BE2C (cell line): Measurements from ENCODE around the gene GSE1.

Experiments
- DNase-seq: peaks from one replicate; pipeline ENCODE4 v3.0.0-alpha.2; 2020
- H3K27me3 ChIP-seq: fragments of 250-450 bp; sonication (Bioruptor Pico); 2 replicates; pipeline ENCODE4 v1.5.1; 2020; ENCODE audit warnings: mild to moderate bottlenecking
- H3K36me3 ChIP-seq: fragments of 250-450 bp; sonication (Bioruptor Pico); 2 replicates; pipeline ENCODE4 v1.5.1; 2020; ENCODE audit warnings: mild to moderate bottlenecking
- H3K4me1 ChIP-seq: fragments of 250-450 bp; sonication (Bioruptor Pico); 2 replicates; pipeline ENCODE4 v1.5.1; 2020
- H3K4me3 ChIP-seq: 2 replicates; pipeline ENCODE4 v1.5.1; 2011; ENCODE audit warnings: low read depth, low read length
- H3K9me3 ChIP-seq: fragments of 250-450 bp; sonication (Bioruptor Pico); 2 replicates; pipeline ENCODE4 v1.5.1; 2020
- TF ChIP-seq, protein P1 (sequence below): IDR thresholded peaks from 2 replicates; pipeline ENCODE4 v1.5.1; 2012; ENCODE audit warnings: mild to moderate bottlenecking, low read depth, low read length

The GSE1 gene

DNA sequence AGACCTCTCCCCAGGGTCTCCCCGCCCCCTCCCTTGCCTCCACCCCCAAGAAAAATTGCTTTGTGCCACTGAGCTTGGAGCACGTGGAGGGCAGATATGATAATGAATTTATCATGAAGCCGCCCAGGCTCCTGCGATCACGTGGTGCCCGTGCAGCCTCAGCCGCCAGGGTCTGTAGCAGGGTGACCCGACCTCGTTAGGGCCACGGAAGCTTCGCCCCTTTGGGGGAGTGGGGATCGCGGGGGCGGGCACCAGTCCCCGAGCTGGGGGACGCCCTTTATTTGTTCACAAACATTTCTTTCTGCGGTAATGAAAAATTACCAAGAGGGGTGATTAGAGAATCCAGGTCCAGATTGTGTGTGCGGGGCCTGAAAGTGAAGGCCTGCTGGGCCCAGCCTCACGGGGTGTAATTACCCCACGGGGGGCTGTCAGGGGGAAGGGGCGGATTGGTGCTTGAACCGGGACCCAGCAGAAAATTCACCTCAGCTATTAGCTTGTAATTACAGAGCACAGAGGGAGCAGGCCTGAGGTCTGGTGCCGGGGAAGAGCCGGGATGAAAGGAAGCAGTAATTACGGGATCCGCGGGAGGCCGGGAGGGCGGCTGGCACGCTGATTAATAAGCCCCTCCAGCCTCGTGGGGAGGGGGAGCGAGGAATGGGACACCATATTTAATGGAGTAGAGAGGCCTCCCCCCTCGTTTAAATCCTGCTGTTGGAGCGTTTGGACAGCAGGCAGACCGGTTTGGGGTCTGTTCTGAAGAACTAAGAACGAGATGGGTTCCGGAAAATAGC, 13.3 kb downstream of the GSE1 start:
- Histone ChIP-seq H3K9me3 (peaks cover 5% of the 10 kb centered on the region; the same call in 1 of the 2 replicates), H3K27me3 (no peaks in the 10 kb centered on the region), H3K36me3 (peaks cover 45% of the 10 kb centered on the region), H3K4me1 (peaks cover 47% of the 10 kb centered on the region), H3K4me3 (peak overlapping the region; percentile 34)
- DNase-seq = peak; percentile 82
- TF ChIP-seq, protein P1, sequence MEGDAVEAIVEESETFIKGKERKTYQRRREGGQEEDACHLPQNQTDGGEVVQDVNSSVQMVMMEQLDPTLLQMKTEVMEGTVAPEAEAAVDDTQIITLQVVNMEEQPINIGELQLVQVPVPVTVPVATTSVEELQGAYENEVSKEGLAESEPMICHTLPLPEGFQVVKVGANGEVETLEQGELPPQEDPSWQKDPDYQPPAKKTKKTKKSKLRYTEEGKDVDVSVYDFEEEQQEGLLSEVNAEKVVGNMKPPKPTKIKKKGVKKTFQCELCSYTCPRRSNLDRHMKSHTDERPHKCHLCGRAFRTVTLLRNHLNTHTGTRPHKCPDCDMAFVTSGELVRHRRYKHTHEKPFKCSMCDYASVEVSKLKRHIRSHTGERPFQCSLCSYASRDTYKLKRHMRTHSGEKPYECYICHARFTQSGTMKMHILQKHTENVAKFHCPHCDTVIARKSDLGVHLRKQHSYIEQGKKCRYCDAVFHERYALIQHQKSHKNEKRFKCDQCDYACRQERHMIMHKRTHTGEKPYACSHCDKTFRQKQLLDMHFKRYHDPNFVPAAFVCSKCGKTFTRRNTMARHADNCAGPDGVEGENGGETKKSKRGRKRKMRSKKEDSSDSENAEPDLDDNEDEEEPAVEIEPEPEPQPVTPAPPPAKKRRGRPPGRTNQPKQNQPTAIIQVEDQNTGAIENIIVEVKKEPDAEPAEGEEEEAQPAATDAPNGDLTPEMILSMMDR = no peak

DNA sequence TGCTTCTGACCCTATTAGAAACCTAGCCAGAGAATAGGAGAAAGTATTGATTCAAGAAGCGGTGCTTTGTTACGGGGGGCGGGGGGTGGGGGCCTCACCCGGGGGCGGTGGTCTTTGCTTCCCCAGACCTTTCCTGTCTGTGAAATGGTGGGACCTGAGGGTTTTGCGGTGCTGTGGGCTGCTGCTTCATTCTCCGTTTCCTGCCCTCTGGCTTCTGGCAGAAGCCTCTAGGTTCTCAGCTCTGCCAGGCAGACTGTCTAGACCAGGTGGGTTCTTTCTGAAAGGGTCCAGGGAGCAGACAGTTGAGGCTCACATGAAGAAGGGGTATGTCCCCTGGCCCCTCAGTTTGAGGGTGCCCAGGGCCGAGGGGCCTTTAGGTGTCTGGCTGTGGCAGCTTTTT, 14.0 kb downstream of the GSE1 start:
- TF ChIP-seq, protein P1 = no peak
- Histone ChIP-seq H3K4me1 (peaks cover 46% of the 10 kb centered on the region), H3K36me3 (peaks cover 42% of the 10 kb centered on the region), H3K9me3 (peaks cover 5% of the 10 kb centered on the region; the same call in 1 of the 2 replicates), H3K27me3 (no peaks in the 10 kb centered on the region), H3K4me3 (no peak overlapping the region; the same call in 1 of the 2 replicates)
- DNase-seq = no peak

DNA sequence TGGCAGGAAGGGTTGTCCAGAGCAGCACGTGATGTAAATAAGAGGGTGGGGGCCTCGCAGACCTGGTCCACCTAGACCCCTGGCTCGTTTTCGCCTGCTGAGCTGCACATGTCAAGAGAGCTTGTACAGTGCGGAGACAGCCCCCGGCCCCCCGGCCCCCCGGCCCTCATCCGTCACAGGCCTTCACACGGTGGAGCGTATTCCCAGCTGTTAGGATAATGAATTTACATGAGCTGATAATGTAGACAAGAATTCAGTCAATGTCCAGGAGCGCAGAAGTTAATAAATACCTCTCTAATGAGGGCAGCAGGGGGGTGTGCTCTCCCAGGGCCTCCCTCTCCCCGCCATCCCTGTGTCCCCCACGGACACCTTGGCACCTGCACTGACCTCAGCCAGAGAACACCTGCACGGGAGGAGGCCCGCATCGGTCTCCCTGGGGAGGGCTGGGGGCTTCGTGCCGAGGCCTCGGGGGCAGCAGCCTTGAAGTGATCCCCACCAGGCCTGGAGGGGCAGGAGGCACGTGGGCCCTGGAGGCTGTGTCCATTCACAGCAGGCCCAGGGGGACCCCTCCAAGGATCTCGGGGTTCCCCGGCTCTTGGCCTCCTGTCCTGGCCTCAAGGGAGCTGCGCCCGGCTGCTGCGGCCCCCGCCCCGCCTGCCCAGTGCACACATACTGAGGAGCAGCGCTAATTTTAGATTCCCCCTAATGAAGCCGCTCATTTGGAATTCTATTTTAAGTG, 14.6 kb downstream of the GSE1 start:
- Histone ChIP-seq H3K36me3 (peaks cover 44% of the 10 kb centered on the region), H3K4me1 (peaks cover 43% of the 10 kb centered on the region), H3K4me3 (no peak overlapping the region), H3K9me3 (peaks cover 5% of the 10 kb centered on the region; the same call in 1 of the 2 replicates), H3K27me3 (no peaks in the 10 kb centered on the region)
- no peak for DNase-seq
- TF ChIP-seq, protein P1 = no peak

DNA sequence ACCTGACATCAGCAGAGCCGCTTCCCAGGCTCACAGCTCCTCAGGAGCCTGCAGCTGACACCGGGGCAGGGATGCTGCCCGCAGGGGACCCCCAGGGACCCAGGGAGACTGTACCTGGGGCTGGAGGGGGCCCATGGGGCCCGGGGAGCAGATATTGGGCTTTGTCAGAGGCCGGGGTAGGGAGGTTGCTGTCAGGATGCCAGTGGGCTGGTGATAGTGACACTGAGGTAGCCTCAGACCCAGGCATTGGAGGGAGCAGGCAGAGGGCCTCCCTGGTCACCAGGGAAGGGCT, 15.1 kb downstream of the GSE1 start:
- TF ChIP-seq, protein P1 = no peak
- Histone ChIP-seq H3K4me1 (peaks cover 45% of the 10 kb centered on the region), H3K36me3 (peaks cover 48% of the 10 kb centered on the region), H3K9me3 (peaks cover 5% of the 10 kb centered on the region; the same call in 1 of the 2 replicates), H3K4me3 (no peak overlapping the region), H3K27me3 (no peaks in the 10 kb centered on the region)
- DNase-seq = no peak

DNA sequence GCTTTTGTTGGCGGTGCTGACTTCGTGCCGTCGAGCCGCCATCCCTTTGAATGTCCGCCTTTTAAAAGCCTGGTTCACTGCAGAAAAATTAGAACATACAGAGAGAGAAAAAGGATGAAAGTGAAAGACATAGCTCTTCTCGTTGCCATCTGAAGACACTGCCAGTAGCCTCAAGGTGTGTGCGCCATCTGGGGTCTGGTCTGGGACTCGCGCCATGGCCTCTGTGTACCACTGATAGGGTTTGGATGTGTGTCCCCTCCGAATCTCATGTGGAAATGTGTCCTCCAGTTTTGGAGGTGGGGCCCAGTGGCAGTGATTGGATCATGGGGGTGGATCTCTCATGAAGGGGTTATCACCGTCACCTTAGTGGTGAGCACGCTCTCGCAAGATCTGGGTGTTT, 15.5 kb downstream of the GSE1 start:
- H3K9me3 ChIP-seq = peaks cover 5% of the 10 kb centered on the region; the same call in 1 of the 2 replicates
- H3K4me3 ChIP-seq = no peak overlapping the region
- peaks cover 53% of the 10 kb centered on the region for H3K36me3 ChIP-seq
- TF ChIP-seq, protein P1 = peak; percentile 9; the same call in 1 of the 2 replicates
- peaks cover 41% of the 10 kb centered on the region for H3K4me1 ChIP-seq
- H3K27me3 ChIP-seq = no peaks in the 10 kb centered on the region
- DNase-seq = no peak

DNA sequence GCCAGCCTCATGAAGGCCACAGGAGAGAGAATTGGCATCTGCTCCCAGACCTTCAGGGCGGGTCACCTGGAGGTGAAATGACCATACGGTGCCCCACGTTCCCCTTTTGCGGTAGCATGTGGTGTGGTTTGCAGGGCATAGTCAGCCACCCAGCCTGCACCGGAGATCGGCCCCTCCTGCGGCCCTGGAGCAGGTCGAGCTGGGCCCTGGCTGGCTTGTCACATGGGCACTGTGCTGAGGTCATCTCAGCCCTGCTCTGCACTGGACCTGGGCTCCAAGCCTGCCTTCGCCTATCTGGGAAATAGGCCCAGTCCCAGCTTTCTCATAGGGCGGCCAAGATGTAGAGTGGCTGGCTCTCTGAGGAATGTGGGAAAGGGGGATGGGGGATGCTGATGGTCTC, 16.2 kb downstream of the GSE1 start:
- peaks cover 60% of the 10 kb centered on the region for H3K36me3 ChIP-seq
- H3K4me1 ChIP-seq = peaks cover 40% of the 10 kb centered on the region
- no peak overlapping the region for H3K4me3 ChIP-seq
- no peaks in the 10 kb centered on the region for H3K27me3 ChIP-seq
- DNase-seq = no peak
- H3K9me3 ChIP-seq = peaks cover 5% of the 10 kb centered on the region; the same call in 1 of the 2 replicates
- TF ChIP-seq, protein P1 = no peak
